Measurements from ENCODE around the gene PRKCH.

Gene PRKCH

GRCh38 chr14:61338457-61338856 is 17.1 kb downstream of the PRKCH start:
- DNase-seq, result no peak

GRCh38 chr14:61341275-61342206 is 20.2 kb downstream of the PRKCH start:
- DNase-seq, result peak; percentile 59

- peak; percentile 94 for DNase-seq
These were observed 21.1 kb downstream of the PRKCH start for GRCh38 chr14:61342486-61342885.

- no peak for DNase-seq
These were observed 21.6 kb downstream of the PRKCH start for GRCh38 chr14:61342932-61343331.

- peak; percentile 46 for DNase-seq
These were observed 22.1 kb downstream of the PRKCH start for GRCh38 chr14:61343471-61343870.

- peak; percentile 78 for DNase-seq
These were observed 22.6 kb downstream of the PRKCH start for GRCh38 chr14:61343991-61344405.

GRCh38 chr14:61344437-61345150 is 23.2 kb downstream of the PRKCH start:
- DNase-seq, result peak; percentile 39

GRCh38 chr14:61345151-61345482 is 23.7 kb downstream of the PRKCH start:
- DNase-seq, result no peak

- no peak for DNase-seq
These were observed 24.8 kb downstream of the PRKCH start for GRCh38 chr14:61346221-61346620.

- no peak for DNase-seq
These were observed 25.4 kb downstream of the PRKCH start for GRCh38 chr14:61346793-61347192.

GRCh38 chr14:61347826-61348443 is 26.6 kb downstream of the PRKCH start:
- peak; percentile 50 for DNase-seq

GRCh38 chr14:61350427-61351270 is 29.3 kb downstream of the PRKCH start:
- DNase-seq, result peak; percentile 88

- DNase-seq, result peak; percentile 54
These were observed 30.1 kb downstream of the PRKCH start for GRCh38 chr14:61351477-61351876.

- peak; percentile 61 for DNase-seq
These were observed 34.5 kb downstream of the PRKCH start for GRCh38 chr14:61355892-61356325.

GRCh38 chr14:61357123-61357522 is 35.7 kb downstream of the PRKCH start:
- no peak for DNase-seq

- DNase-seq, result no peak
These were observed 37.3 kb downstream of the PRKCH start for GRCh38 chr14:61358554-61359226.

- no peak for DNase-seq
These were observed 39.6 kb downstream of the PRKCH start for GRCh38 chr14:61360796-61361525.

GRCh38 chr14:61362072-61362750 is 40.8 kb downstream of the PRKCH start:
- no peak for DNase-seq

GRCh38 chr14:61364243-61364642 is 42.9 kb downstream of the PRKCH start:
- DNase-seq, result no peak

- DNase-seq, result no peak
These were observed 44.4 kb downstream of the PRKCH start for GRCh38 chr14:61365667-61366212.

All from activated CD4-positive, alpha-beta T cell treated with anti-CD3 and anti-CD28 coated beads, Interleukin-10, Interleukin-2, amounts not matched to agents 100 ng/mL and 50 ng/mL, durations not matched to agents 16 hours and 8 hours (primary cell).